RWPE1 (cell line): Measurements from ENCODE around the gene CAPZB.

Experiments
- CTCF ChIA-PET: fragments of 350-600 bp; sonication (Branson Sonifier 250); formaldehyde crosslinking; extraction: SDS; loops from one replicate; lab custom pipeline; 2021; lab: Yijun Ruan, JAX
- POLR2A ChIA-PET: fragments of 400-600 bp; formaldehyde crosslinking; extraction: SDS; loops from one replicate; lab custom pipeline; 2020; ENCODE audit warnings: antibody characterized with exemption; ENCODE audit not compliant: low non-redundant PET; lab: Yijun Ruan, JAX
- DNase-seq: peaks from one replicate; pipeline ENCODE4 v3.0.0; 2012; ENCODE audit warnings: low spot score
- H3K27ac ChIP-seq: fragments of 450-650 bp; 2 replicates; pipeline ENCODE4 v1.5.1; 2017
- TF ChIP-seq, protein P1 (sequence below): fragments of 450-650 bp; conservative IDR thresholded peaks from 2 replicates; pipeline ENCODE4 v1.5.1; 2017; ENCODE audit warnings: low read depth, mild to moderate bottlenecking

CAPZB gene

GRCh38 chr1:19370453-19371170 lies 114.7 kb downstream of the CAPZB start:
- DNase-seq: no peak

DNA sequence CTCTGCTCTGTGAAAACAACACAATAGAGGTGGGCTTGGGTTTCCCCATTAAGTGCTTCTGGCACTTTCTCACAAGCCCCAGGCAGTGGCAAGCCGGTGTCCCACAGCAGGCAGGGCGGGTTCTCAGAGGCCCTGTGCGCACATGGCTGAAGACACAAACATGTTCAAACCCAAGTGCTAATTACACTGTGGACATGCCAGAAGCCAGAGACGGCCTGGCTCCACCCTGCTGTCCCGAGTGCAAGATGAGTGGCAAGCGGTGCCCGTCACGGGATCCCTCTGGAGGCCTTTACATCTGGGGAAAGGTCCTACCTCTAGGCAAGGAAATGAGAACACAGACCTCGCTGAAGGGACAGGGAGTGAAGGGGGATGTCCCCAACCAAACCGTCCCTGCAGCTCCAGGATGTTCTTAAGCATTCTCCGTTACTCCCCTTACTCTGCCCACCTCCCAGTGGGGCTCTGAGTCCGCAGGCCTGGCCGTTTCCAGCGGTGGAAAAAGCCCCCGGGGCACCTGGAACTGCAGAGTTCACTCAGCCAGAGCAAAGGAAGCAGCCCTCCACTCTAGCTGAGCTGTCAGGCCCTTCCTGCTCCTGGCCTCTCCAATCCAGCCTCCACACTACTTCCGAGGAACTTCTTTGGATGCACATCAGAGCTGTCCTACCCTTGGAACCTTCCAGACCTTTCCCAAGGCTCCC lies 115.8 kb downstream of the CAPZB start:
- DNase-seq: no peak
- peak overlapping the region; percentile 34 for H3K27ac ChIP-seq
- TF ChIP-seq, protein P1, sequence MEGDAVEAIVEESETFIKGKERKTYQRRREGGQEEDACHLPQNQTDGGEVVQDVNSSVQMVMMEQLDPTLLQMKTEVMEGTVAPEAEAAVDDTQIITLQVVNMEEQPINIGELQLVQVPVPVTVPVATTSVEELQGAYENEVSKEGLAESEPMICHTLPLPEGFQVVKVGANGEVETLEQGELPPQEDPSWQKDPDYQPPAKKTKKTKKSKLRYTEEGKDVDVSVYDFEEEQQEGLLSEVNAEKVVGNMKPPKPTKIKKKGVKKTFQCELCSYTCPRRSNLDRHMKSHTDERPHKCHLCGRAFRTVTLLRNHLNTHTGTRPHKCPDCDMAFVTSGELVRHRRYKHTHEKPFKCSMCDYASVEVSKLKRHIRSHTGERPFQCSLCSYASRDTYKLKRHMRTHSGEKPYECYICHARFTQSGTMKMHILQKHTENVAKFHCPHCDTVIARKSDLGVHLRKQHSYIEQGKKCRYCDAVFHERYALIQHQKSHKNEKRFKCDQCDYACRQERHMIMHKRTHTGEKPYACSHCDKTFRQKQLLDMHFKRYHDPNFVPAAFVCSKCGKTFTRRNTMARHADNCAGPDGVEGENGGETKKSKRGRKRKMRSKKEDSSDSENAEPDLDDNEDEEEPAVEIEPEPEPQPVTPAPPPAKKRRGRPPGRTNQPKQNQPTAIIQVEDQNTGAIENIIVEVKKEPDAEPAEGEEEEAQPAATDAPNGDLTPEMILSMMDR: no peak
- ChIA-PET CTCF (no interaction called here), POLR2A (no interaction called here)

More at GRCh38 chr1:19370453-19371170, 114.7 kb downstream of the CAPZB start:
- CTCF ChIA-PET: no interaction called here
- TF ChIP-seq, protein P1: no peak
- H3K27ac ChIP-seq: peak overlapping the region; percentile 34; the same call in 1 of the 2 replicates
- POLR2A ChIA-PET: no interaction called here

DNA sequence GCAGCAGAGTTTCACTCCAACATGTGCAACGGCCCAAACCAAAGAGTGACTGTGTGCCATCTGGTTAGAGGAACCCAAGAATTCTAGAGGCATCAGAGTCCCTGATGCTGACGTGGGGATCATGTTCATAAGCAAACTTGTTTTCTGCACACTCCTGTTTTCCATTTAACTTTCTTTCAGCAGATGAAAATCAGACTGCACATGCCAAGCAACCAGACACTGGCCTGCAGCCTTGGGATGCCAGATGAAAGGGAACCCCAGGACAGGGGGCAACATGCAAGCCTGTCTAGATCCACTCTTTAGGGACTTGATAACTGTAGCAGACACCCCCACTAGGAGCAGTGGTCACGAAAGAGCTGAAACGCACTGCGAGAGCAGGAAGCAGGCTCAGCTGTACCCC lies 116.4 kb downstream of the CAPZB start:
- CTCF ChIA-PET: no interaction called here
- POLR2A ChIA-PET: no interaction called here
- peak overlapping the region; percentile 34 for H3K27ac ChIP-seq

DNA sequence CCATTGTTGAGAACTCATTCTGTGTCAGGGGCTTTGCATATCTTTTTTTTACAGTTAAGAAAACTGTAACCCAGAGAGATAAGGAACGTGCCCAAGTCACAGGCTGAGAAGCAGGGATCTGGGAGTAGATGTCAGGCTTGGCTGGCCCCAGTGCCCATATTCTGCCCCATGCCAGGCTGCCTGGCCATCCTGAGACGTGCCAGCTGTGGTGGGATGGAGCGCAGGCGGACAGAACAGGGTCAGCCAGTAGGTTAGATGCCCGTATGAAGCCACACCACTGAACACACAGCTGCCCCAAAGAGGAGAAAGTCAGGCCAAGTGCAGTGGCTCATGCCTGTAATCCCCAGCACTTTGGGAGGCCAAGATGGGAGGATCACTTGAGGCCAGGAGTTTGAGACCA lies 117.3 kb downstream of the CAPZB start:
- peak overlapping the region; percentile 68 for H3K27ac ChIP-seq
- no peak for DNase-seq
- ChIA-PET POLR2A (no interaction called here), CTCF (no interaction called here)
- TF ChIP-seq, protein P1: no peak

More for the DNA sequence above, 116.4 kb downstream of the CAPZB start:
- no peak for DNase-seq
- TF ChIP-seq, protein P1: no peak

GRCh38 chr1:19367584-19368041 lies 117.7 kb downstream of the CAPZB start:
- peak overlapping the region; percentile 68 for H3K27ac ChIP-seq
- POLR2A ChIA-PET: no interaction called here
- TF ChIP-seq, protein P1: no peak
- CTCF ChIA-PET: interaction anchor here (1.4 kb wide), 1 partner anchor 24 kb away, joined by 6 read pairs; no protein-coding TSS in a partner anchor
- DNase-seq: peak; percentile 57
